CD4-positive, alpha-beta T cell (primary cell): ENCODE measurements around the gene SEPHS2. TPM values are rescaled to one million over a fixed set of nuclear protein-coding genes. Genes with fewer than 3 reads are reported as not detected.

Source experiments
- ATAC-seq: fragments of 200-7000 bp; cut with Tn5 transposase; one replicate; pipeline ENCODE4 v1.10.0; 2022; ENCODE audit warnings: mild to moderate bottlenecking; ENCODE audit not compliant: poor library complexity
- CTCF ChIA-PET: fragments of 350-600 bp; sonication (Branson Sonifier 250); formaldehyde crosslinking; loops from one replicate; lab custom pipeline; 2021; ENCODE audit warnings: antibody characterized with exemption, inconsistent platforms; lab: Charles Lee
- POLR2A ChIA-PET: fragments of 350-600 bp; sonication (Branson Sonifier 250); formaldehyde crosslinking; loops from one replicate; lab custom pipeline; 2021; ENCODE audit warnings: antibody characterized with exemption, inconsistent platforms; lab: Charles Lee
- DNase-seq, 14 experiments: peaks; one replicate each; pipeline ENCODE4 v3.0.0-alpha.2; 2013 to 2020; ENCODE audit warnings: mixed read lengths in 2 of 14
- H3K27ac ChIP-seq, 2 donors: one replicate each; pipeline versions ENCODE4 v1.5.1 to v1.7.0; 2013; ENCODE audit warnings: low read length in 2 of 2, low read depth in 1 of 2, mild to moderate bottlenecking in 1 of 2
- H3K27me3 ChIP-seq, 2 experiments: 1 replicate in 1 of 2; 2 replicates in 1 of 2; pipeline versions ENCODE4 v1.6.1 to v1.7.0; 2013; ENCODE audit warnings: low read length in 2 of 2, control low read depth in 1 of 2, mild to moderate bottlenecking in 1 of 2, moderate library complexity in 1 of 2; ENCODE audit not compliant: insufficient read depth in 2 of 2, control insufficient read depth in 1 of 2
- H3K36me3 ChIP-seq: one replicate; pipeline ENCODE4 v1.6.1; 2013; ENCODE audit warnings: low read length, control low read depth; ENCODE audit not compliant: insufficient read depth
- H3K4me1 ChIP-seq: one replicate; pipeline ENCODE4 v1.6.1; 2013; ENCODE audit warnings: low read length, control low read depth; ENCODE audit not compliant: insufficient read depth
- H3K4me3 ChIP-seq: one replicate; pipeline ENCODE4 v1.5.1; 2013; ENCODE audit warnings: mild to moderate bottlenecking, low read length, moderate library complexity
- H3K9me3 ChIP-seq, 2 experiments: 1 replicate in 1 of 2; 2 replicates in 1 of 2; pipeline versions ENCODE4 v1.6.1 to v1.7.0; 2013; ENCODE audit warnings: low read length in 2 of 2, mild to moderate bottlenecking in 2 of 2, control low read depth in 1 of 2, moderate library complexity in 1 of 2; ENCODE audit not compliant: control insufficient read depth in 1 of 2, insufficient read depth in 1 of 2
- H3K27ac Mint-ChIP-seq: one replicate; pipeline ENCODE4 v1.8.0; 2020; ENCODE audit warnings: mixed read lengths
- H3K27me3 Mint-ChIP-seq: one replicate; pipeline ENCODE4 v1.8.0; 2021; ENCODE audit warnings: mixed read lengths
- H3K36me3 Mint-ChIP-seq: one replicate; pipeline ENCODE4 v1.8.0; 2021; ENCODE audit warnings: low read depth, mixed read lengths
- H3K4me1 Mint-ChIP-seq: one replicate; pipeline ENCODE4 v1.8.0; 2021; ENCODE audit warnings: low read depth, mixed read lengths
- H3K4me3 Mint-ChIP-seq: one replicate; pipeline ENCODE4 v1.8.0; 2020; ENCODE audit warnings: mild to moderate bottlenecking, mixed read lengths
- H3K9me3 Mint-ChIP-seq: one replicate; pipeline ENCODE4 v1.8.0; 2020; ENCODE audit warnings: mixed read lengths
- intact Hi-C, 2 experiments: fragments of 100-400 bp; cut with DNase I in 1 of 2; cut with micrococcal nuclease in 1 of 2; formaldehyde crosslinking; loops; one replicate each; pipeline versions ENCODE4 v1.15.1 to v1.9.0; 2023 to 2025; cut with DNase I, micrococcal nuclease
- total RNA-seq, 174 experiments: library from RNA in 2 of 174; stranded (reverse) in 2 of 174; gene quantifications; one replicate each; pipeline ENCODE4 v1.2.3 and lab custom pipeline; 2021 to 2026
- TF ChIP-seq, protein P1 (sequence below): fragments of 200-600 bp; IDR thresholded peaks from one replicate; pipeline ENCODE4 v1.8.0; 2022; ENCODE audit warnings: antibody characterized with exemption, mild to moderate bottlenecking

SEPHS2 gene
- total RNA-seq, 2 experiments from 2014 or later, result 25.4 to 25.9 TPM

DNA sequence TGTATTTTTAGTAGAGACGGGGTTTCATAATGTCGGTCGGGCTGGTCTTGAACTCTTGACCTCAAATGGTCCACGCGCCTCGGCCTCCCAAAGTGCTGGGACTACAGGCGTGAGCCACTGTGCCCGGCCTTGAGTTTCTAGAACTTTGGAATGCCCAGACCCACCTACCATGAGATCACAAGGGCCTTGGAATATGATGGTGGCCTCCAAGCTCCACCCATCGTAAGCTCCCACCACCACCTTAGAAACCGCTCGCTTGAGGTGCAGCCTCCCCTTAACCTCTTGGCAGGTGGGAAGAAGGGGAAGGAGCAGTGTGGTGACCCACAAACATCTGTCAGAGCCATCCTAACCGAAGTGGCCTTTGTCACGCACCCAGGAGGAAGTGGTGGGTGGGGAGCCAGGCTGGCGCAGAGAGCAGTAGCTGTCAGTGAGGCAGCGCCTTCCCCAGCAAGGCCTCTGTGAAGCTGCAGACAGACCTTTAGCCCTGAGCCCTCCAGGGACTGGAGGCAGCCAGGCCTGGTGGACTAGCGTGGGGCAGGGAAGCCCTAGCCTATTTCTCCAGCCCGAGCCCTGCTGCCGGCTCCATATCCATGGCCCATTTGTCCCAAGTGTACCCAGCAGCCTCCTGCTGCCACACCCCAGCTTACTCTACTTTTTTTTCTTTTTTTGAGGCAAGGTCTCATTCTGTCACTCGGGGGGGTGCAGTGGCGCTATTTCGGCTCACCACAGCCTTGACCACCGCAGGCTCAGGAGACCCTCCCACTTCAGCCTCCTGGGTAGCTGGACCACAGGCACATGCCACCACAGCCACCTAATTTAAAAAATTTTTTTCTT, 13.1 kb upstream of the SEPHS2 start:
- H3K27ac Mint-ChIP-seq, result peak overlapping the region; percentile 91
- POLR2A ChIA-PET, result interaction anchor here (0.7 to 7.9 kb wide), 26 partner anchors 9 to 713 kb away, joined by 3 to 170 read pairs (median 5); partner anchors contain the start of genes CORO1A, DCTPP1, FBRS and ITGAL
- Histone ChIP-seq H3K27ac (peak overlapping the region; percentile 55 to 61), H3K4me3 (peak overlapping the region; percentile 13), H3K27me3 (no peaks in the 10 kb centered on the region), H3K9me3 (no peaks in the 10 kb centered on the region), H3K36me3 (no peaks in the 10 kb centered on the region), H3K4me1 (peaks cover 37% of the 10 kb centered on the region)
- peak; percentile 94 for ATAC-seq
- peak overlapping the region; percentile 60 for H3K4me3 Mint-ChIP-seq
- peak in 13 of 14 experiments; percentile 49 to 93 (median 71) for DNase-seq
- no peaks in the 10 kb centered on the region for H3K36me3 Mint-ChIP-seq
- H3K9me3 Mint-ChIP-seq, result no peaks in the 10 kb centered on the region
- H3K4me1 Mint-ChIP-seq, result peaks cover 55% of the 10 kb centered on the region
- TF ChIP-seq, protein P1, sequence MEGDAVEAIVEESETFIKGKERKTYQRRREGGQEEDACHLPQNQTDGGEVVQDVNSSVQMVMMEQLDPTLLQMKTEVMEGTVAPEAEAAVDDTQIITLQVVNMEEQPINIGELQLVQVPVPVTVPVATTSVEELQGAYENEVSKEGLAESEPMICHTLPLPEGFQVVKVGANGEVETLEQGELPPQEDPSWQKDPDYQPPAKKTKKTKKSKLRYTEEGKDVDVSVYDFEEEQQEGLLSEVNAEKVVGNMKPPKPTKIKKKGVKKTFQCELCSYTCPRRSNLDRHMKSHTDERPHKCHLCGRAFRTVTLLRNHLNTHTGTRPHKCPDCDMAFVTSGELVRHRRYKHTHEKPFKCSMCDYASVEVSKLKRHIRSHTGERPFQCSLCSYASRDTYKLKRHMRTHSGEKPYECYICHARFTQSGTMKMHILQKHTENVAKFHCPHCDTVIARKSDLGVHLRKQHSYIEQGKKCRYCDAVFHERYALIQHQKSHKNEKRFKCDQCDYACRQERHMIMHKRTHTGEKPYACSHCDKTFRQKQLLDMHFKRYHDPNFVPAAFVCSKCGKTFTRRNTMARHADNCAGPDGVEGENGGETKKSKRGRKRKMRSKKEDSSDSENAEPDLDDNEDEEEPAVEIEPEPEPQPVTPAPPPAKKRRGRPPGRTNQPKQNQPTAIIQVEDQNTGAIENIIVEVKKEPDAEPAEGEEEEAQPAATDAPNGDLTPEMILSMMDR, result no peak
- intact Hi-C loops, result loop anchor here in 1 of 2 experiments (2.0 kb wide), 1 partner anchor 14 kb away; the partner anchor contains the start of gene ITGAL
- CTCF ChIA-PET, result interaction anchor here (1.1 to 2.1 kb wide), 3 partner anchors 9 to 49 kb away, joined by 4 to 13 read pairs (median 6); partner anchors contain the start of gene ITGAL
- no peaks in the 10 kb centered on the region for H3K27me3 Mint-ChIP-seq

DNA sequence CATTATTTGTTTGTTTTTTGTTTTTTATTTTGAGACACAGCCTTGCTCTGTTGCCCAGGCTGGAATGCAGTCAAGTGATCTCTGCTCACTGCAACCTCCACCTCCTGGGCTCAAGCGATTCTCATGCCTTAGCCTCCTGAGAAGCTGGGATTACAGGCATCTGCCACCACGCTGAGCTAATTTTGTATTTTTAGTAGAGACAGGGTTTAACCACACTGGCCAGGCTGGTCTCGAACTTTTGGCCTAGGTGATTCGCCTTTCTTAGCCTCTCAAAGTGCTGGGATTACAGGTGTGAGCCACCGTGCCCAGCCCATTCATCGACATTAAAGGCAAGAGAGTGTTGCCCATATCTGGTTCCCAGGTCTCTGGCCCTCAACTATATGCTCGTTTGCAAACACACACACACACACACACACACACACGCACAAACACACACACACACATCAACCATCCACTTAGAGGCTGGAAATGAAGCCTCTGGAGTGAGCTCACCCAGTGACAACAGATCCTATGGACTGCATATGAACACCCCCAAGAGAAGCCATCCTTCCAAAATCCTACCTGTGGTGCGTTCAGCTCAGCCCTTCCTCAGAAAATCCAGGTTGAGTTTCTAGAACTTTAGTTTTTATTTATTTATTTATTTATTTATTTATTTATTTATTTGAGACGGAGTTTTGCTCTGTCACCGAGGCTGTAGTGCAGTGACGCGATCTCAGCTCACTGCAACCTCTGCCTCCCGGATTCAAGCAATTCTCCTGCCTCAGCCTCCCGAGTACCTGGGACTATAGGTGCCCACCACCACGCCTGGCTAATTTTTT, 12.3 kb upstream of the SEPHS2 start:
- no peak for DNase-seq
- H3K4me3 Mint-ChIP-seq, result no peak overlapping the region

More for the DNA sequence above, 12.3 kb upstream of the SEPHS2 start:
- no peaks in the 10 kb centered on the region for H3K36me3 ChIP-seq
- CTCF ChIA-PET, result interaction anchor here (1.1 to 2.1 kb wide), 4 partner anchors 8 to 49 kb away, joined by 3 to 13 read pairs (median 5); partner anchors contain the start of gene ITGAL
- H3K4me1 ChIP-seq, result peaks cover 37% of the 10 kb centered on the region
- POLR2A ChIA-PET, result interaction anchor here (0.8 to 7.9 kb wide), 27 partner anchors 9 to 712 kb away, joined by 3 to 170 read pairs (median 5); partner anchors contain the start of genes DCTPP1, FBRS, ITGAL and SEPHS2
- Mint-ChIP-seq H3K4me1 (peaks cover 50% of the 10 kb centered on the region), H3K27me3 (no peaks in the 10 kb centered on the region), H3K27ac (peak overlapping the region; percentile 91), H3K36me3 (no peaks in the 10 kb centered on the region), H3K9me3 (no peaks in the 10 kb centered on the region)
- no peaks in the 10 kb centered on the region for H3K9me3 ChIP-seq
- intact Hi-C loops, result loop anchor here in 1 of 2 experiments (2.0 kb wide), 1 partner anchor 15 kb away; the partner anchor contains the start of gene ITGAL
- H3K27me3 ChIP-seq, result no peaks in the 10 kb centered on the region
- no peak for ATAC-seq
- TF ChIP-seq, protein P1, result no peak
- no peak overlapping the region for H3K4me3 ChIP-seq
- no peak overlapping the region for H3K27ac ChIP-seq
